Hematopoietic multipotent progenitor cell (in vitro differentiated cells): Measurements from ENCODE around the gene ZNF446. TPM values are rescaled to one million over a fixed set of nuclear protein-coding genes. Genes with fewer than 3 reads are reported as not detected.
"Not testable (repeated sequence)": the region's sequence is repeated elsewhere in the genome, so short reads cannot be mapped to it uniquely, and the experiment has no call there.

Experiments
- DNase-seq, 3 donors: peaks; one replicate each; pipeline ENCODE4 v3.0.0-alpha.2; 2011 to 2015; ENCODE audit warnings: low read depth in 2 of 3, low spot score in 2 of 3
- total RNA-seq: library from RNA; depleted of rRNA; stranded (reverse); fragments of >200 nt; gene quantifications from one replicate; pipeline ENCODE4 v1.2.3, GENCODE V29; 2012

Gene ZNF446
- total RNA-seq, 1 donor = 16.2 TPM

DNA sequence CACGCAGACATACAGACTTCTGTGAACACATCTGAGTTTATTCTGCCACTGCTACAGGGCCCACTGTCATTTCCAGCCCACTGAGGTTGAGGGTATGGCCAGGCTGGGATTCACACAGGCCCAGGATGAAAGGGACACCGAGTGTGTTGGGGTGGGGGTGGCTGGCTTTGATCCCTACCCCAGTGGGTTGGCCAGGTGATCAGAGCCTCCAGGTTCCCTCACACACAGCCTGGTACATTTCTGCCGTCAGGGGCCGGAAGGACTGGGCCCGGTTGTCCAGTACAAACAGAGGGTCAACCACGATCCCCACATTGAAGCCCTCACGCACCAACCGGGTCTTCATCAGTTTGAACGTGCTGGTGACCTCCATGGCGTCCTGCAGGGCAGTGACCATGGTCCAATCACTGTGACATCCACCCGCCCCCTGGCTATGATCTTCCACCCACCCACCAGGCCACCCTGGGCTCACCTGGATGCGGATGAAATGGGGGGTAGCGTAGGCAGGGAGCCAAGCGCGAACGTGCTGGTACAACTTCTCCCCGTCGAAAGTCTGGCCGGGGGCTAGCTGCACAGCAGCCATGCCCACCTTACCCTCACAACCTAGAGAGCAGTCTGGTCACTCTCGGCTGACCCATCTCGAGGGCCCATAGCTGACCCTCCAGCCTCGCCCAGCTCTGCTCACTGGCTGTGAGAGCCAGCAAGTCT lies 22.3 kb downstream of the ZNF446 start:
- DNase-seq = no peak

DNA sequence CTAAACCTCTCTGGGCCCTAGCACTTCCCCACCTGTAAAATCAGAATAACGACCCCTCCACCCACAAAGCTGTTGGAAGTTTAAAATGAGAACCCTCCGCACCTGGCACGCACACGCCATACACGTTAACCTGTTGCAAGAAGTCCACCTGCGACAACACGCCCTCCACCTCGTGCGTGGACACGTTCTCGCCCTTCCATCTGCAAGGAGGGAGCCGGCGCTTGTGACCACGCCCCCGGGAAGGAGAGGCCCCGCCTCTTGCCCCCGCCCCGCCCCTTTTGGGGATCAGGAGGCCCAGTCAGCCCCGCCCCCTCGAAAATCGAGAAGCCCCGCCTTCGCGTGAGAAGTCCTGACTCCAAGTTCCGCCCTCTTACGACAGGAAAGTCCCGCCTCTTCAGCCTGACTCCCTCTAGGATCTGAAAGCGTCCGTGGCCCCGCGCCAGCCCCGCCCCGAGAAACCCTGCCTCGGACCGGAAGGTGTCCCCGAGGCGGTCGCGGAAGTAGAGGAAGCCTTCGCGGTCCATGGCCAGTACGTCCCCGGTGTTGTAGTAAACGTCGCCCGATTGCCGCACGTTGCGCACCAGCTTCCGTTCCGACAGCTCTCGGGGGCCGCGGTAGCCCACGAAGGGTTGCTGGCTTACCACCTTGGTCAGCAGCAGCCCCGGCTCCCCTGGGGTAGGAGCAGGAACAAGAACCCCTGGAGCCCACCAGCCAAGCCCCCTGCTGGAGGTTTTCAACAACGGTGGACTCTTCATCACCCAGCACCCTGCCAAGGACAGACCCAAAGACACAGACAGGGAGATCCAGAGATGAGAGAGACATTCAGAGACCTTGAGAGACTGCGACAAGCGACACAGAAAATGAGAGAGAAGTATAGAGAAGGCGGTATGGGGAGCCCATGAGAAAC lies 23.1 kb downstream of the ZNF446 start:
- peak; percentile 76 to 99 (median 98) for DNase-seq

DNA sequence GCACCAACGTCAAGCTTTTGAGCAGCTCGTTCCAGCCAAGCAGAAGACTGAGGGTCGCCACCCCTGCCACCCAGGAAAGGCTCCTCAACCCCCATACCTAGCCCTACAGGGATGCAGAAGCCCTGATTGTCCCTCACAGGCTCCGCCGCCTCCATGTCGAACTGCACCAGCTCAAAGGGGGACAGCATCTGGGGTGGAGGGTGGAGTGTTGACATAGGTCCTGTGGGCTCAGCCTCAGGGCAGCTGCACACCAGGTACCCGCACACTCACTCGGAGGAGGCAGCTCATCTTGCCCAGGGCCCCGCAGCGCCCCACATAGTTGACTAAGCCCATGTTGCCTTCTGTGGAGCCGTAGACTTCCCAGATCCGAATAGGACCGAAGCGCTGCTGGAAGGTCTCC lies 24.1 kb downstream of the ZNF446 start:
- no peak for DNase-seq

DNA sequence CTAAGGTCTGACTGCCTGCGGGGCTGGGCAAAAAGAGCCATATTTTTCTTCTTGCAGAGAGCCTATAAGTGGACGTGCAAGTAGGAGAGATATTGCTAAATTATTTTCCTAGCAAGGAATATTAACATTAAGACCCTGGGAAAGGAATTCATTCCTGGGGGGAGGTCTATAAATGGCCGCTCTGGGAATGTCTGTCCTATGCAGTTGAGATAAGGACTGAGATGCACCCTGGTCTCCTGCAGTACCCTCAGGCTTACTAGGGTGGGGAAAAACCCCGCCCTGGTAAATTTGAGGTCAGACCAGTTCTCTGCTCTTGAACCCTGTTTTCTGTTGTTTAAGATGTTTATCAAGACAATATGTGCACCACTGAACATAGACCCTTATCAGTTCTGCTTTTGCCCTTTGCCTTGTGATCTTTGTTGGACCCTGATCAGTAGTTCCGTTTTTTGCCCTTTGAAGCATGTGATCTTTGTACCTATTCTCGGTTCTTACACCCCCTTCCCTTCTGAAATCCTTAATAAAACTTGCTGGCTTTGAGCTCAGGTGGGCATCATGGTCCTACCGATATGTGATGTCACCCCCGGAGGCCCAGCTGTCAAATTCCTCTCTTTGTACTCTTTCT lies 31.6 kb downstream of the ZNF446 start:
- DNase-seq = not testable (repeated sequence)

GRCh38 chr19:58509731-58510083 lies 33.6 kb downstream of the ZNF446 start:
- DNase-seq = no peak

DNA sequence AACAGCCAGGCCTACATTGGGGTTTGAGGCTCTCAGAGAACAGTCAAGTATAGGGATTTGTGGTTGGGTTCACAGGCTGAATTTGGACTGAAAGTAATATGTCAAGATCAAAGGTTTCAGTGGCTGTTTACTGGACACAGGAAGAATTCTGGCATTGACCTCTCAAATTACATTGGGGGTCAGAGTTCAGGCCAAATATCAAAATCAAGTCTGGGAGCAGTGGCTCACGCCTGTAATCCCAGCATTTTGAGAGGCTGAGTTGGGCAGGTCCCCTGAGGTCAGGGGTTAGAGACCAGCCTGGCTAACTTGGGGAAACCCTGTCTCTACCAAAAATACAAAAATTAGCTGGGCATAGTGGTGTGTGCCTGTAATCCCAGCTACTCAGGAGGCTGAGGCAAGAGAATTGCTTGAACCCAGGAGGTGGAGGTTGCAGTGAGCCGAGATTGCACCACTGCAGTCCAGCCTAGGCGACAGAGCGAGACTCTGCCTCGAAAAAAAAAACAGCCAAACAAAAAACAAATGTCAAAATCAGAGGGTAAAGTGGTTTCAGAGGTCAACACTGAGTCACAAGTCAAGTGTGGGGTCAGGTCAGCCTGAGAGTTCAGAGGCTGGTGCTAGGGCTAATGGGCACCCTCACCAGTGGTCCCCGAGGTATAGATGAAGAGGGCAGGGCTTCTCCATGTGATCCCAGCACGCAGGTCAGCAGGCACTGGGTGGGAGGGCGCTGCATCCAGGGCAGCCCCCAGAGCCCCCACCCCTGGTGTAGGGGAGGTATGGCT lies 34.1 kb downstream of the ZNF446 start:
- DNase-seq = no peak

- no peak for DNase-seq
These were observed 35.4 kb downstream of the ZNF446 start, which contains the start of gene SLC27A5 for GRCh38 chr19:58511353-58512208. Gene SLC27A5, minus strand, starts transcription at chr19:58511992. Its CDS starts 37 bp downstream, at chr19:58511955.

- DNase-seq = no peak
These were observed 37.1 kb downstream of the ZNF446 start for GRCh38 chr19:58513213-58513693.

DNA sequence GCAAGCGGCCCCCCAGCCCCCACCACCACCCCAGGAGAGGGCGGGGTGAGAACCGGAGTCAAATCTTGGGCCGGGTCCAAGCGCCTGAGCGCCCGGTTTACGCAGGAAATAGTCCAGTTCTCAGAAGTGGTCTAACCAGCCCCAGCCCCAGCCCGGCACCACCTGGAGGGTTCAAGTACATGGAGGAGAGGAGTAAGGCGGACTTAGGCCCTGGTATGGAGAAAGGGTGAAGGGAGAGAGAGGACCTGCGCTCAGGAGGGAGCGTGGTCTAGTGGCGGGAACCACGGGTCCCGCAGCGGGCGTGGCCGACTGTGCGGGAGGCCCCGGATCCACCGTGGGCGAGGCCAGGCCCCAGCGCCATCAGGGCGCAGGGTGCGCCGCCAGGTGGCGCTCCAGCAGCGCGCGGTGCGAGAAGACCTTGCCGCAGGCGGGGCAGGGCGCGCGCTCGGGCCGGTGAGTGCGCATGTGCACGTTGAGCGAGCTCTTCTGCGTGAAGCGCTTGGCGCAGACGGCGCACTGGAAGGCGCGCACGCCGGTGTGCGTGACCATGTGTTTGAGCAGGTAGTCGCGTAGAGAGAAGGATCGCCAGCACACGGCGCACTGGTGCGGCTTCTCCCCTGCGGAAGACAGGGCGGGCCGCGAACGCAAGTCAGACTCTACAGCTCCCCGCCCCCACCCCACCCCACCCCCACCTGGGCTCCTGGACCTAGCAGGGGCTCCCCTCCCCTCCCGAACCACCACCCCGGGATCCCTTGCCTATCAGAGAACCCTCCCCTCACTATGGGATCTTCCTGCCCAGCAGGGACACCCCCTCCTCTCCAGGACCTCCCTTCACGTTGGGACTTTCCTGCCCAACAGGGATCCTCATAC lies 37.8 kb downstream of the ZNF446 start:
- peak; percentile 92 to 97 (median 92) for DNase-seq

GRCh38 chr19:58514564-58515022 lies 38.4 kb downstream of the ZNF446 start:
- DNase-seq = no peak

DNA sequence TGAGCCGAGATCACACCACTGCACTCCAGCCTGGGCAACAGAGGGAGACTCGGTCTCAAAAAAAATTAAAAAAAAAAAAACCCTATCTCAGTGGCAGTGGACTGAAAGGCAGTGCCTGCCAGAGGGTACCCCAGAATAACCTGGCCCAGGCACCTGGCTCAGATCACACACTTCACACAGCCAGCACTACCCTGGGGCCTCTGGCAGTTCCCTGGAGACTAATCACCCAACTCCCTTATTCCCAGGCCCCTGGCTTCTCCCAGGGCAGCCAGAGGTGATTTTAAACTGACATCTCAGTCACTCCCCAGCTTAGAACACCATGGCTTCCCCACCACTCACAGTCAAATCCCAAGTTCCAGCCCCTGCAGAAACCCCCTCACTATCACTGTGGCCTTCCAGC lies 39.1 kb downstream of the ZNF446 start:
- no peak for DNase-seq

DNA sequence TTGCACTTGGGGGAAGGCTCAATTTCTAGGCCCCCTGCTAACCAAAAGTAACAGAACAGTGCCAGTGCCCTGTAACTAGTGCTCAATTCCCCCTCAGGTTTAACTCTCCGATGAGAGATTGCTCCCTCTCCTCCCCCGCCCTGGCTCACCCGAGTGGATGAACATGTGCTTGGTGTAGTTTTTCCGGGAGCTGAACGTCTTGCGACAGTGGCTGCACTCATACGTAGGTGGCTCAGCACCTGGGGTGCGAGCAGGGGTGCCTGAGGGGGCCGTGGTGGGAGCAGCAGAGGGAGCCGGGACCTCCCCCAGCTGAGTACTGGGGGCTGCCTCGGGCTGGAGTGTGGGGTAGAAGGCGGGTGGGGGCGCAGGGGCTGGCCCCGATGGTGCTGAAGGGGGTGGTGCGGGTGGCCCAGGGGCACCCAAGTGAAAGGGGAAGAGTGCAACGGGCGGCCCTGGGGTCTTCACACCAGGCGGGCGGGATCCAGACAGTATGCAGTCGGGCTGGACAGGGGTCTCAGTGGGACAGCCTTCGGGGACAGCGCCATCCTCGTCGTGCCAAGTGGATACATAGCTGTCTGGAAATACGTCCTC lies 40.2 kb downstream of the ZNF446 start:
- no peak for DNase-seq

DNA sequence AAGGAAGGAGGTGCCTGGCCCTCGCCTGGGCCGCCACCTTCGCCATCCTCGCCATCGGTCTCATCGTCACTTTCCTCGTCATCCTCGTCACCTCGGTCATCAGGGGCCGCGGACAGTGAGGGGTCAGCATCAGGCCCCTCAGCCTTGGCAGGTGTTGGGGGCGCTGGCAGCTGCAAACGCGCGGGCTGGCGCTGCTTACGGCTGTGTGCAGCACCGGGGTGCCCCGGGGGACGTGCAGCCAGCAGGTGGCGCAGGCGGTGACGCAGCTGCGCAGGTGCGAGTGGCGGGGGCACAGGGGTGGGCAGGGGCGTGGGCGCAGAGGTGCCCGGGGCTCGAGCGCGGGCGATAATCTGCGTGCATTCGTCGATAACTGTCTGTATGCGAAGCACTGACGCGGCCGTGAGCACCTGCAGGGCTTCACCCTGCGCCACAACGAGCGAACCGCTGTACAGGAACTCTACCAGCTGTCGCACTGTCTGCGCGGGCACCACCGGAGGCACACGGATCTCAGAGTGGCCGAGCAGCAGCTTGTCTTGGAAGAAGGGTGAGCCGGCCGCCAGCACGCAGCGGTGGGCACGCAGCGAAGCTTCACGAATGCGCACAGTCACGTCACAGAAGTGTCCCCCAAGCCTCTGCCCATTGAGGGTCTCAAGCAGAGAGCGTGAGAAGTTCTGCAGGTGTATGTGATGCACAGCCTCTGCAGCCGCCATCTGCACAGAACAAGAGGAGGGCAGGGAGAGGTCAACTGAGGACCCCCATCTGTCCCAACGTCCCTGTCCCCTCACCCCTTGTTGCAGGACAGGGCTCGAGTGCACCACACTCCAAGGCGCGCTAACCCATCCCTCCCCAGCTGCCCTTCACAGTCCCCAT lies 41.0 kb downstream of the ZNF446 start:
- no peak for DNase-seq

- DNase-seq = no peak
These were observed 42.3 kb downstream of the ZNF446 start for GRCh38 chr19:58518256-58519086.

DNA sequence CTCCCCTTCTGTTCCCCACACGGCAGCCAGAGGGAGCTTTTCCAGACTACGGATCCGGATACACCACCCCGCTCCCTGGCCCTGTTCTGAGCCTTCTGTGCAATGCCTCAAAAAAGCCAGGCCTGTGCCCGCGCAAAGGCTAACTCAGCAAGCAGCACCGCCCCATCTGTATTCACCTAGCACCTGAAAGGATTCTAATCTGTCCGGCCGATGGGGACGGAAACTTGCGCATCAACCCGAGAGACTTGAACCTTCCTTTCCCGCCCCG lies 42.9 kb downstream of the ZNF446 start:
- peak in 2 of 3 donors; percentile 65 to 78 for DNase-seq
